GM10266 (cell line): ENCODE measurements around the gene CACHD1.

Source experiments
- DNase-seq: peaks from one replicate; pipeline ENCODE4 v3.0.0; 2012; ENCODE audit errors: extremely low spot score
- CTCF ChIP-seq: IDR thresholded peaks from 2 replicates; pipeline ENCODE4 v1.5.1; 2012; ENCODE audit warnings: mild to moderate bottlenecking, low read depth; ENCODE audit not compliant: control insufficient read depth, insufficient read depth; ENCODE audit errors: missing control alignments

CACHD1 gene

GRCh38 chr1:64623750-64624191 is 153.8 kb downstream of the CACHD1 start:
- no peak for DNase-seq
- no peak for TF ChIP-seq CTCF

- DNase-seq, result no peak
- TF ChIP-seq CTCF, result no peak
These were observed 154.3 kb downstream of the CACHD1 start for GRCh38 chr1:64624218-64624713.

GRCh38 chr1:64624808-64625207 is 154.9 kb downstream of the CACHD1 start:
- no peak for TF ChIP-seq CTCF
- no peak for DNase-seq

- no peak for TF ChIP-seq CTCF
These were observed 160.7 kb downstream of the CACHD1 start for GRCh38 chr1:64630611-64631010.

GRCh38 chr1:64631346-64632034 is 161.6 kb downstream of the CACHD1 start:
- no peak for TF ChIP-seq CTCF

More at GRCh38 chr1:64630611-64631010, 160.7 kb downstream of the CACHD1 start:
- DNase-seq, result no peak

GRCh38 chr1:64632936-64633335 is 163.0 kb downstream of the CACHD1 start:
- DNase-seq, result no peak

More at GRCh38 chr1:64631346-64632034, 161.6 kb downstream of the CACHD1 start:
- no peak for DNase-seq

GRCh38 chr1:64645735-64646134 is 175.8 kb downstream of the CACHD1 start:
- DNase-seq, result no peak
- TF ChIP-seq CTCF, result no peak

More at GRCh38 chr1:64632936-64633335, 163.0 kb downstream of the CACHD1 start:
- TF ChIP-seq CTCF, result no peak
